ENCODE data around the gene SYNE1.

Gene SYNE1

GRCh38 chr6:152273002-152273401 is 364.2 kb downstream of the SYNE1 start:
- no peak for DNase-seq (ENCODE audit: low spot score)

DNA sequence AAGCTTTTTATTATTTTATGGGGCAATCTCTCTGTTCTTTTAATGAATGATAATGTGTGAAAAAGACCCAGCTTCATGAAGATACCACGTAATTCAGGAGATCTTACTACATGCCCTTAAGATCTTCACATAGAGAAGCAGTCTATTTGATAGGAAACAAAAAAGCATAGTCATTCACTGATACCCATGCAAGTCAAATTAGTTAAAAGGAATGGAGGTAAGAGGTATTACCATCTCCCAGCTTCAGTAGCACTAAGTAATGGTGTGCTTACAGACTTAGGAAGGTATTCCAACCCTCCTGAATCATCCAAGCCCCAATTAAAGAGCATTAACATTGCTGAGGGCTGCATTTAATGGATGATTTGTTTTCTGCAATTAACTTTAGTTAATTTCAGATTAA is 364.7 kb downstream of the SYNE1 start:
- no peak for DNase-seq (ENCODE audit: low spot score)

GRCh38 chr6:152271776-152272464 is 365.2 kb downstream of the SYNE1 start:
- no peak for DNase-seq (ENCODE audit: low spot score)

DNA sequence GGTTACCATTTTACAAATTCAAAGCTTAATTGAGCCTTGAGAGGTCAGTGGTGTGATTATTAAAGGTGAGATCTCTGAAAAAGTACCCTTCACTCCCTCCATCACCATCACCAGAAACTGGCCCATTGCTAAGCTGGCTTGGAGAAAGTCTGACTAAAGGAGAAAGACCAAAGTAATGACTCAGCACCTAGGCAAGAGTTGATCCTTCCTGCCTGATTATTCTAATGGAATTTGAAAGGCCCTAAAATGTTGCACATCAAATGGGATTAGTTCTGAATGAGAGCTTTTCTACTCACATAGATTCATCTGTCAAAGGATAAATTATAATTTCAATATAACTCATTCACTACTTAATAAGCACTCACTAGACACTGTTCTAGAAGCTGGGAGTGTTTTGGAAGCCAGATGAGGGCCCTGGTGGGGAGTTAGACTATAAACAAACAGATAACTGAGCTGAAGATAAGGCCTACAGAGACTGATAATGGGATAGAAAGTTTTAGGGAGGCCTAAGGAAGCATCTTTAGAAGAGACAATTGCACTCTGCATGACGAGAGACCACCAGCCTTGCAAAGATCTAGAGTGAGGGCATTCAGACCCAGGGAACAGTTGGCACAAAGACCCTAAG is 366.7 kb downstream of the SYNE1 start:
- no peak for DNase-seq (ENCODE audit: low spot score)

DNA sequence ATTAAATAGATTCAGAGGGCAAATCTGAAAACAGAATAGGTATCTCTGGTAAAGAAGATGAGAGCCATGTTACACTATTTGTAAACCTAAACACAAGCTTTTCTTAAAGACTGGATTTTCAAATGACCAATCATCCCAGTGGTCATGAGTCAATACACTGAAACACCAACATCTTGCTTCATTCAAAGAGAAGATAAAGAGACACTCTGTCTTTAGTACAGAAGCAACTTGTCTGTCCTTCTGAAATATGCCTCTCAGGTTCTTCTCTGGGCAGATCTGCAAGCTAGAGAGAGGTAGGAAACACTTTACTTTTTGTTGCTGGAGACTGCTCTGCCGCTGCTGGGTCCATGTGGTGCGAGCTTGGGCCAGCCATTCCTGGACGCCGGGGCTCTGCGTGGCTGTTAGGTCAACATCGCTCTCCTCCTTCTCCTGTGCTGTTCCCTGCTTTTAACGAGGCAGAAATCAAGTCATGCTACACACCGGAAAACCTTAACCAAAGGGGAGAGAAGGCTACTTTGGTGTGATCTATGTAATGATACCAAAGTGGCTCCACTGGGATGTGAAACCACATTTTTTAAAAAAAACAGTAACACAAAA is 368.2 kb downstream of the SYNE1 start:
- DNase-seq (ENCODE audit: low spot score), result no peak

DNA sequence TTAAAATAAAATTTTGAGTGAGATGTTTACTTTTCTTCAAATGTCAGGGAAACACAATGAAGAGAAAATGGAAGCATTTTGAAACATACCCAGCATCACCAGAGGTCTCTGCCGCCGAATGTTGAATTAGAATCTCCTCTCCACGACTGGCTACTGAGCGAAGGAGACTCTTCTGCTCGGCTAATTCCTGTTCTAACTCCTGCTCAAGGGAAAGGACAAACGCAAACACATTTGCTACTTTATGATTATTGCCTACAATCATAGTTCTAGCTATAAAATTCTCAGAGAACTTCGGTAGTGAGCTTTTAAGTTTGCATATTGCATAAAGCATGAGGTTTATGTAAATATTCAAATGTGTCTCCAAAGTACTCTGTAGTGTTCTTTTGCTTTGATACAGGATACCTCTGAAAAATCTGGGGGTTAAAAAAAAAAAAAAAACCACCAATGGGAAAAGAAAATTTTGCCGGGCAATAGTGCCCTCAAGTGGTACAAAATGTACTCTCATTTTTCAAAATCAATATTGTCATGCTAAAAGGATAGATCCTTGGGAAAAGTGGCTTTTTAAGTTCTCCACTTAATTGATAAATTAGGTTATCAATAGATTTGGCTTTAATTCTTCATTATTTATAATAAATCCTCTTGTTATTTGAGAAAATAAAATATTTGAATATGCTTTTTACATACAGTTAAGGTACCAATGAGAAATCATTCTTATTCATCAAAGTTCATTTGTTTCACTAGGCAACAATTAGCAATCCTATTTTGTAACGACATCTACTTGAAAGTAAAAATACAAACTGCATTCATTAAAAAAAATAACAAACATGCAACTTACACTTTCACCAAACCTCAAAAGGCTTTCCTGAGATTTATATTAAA is 369.0 kb downstream of the SYNE1 start:
- peak; percentile 27 for DNase-seq (ENCODE audit: low spot score)

- no peak for DNase-seq (ENCODE audit: low spot score)
Measured at GRCh38 chr6:152265651-152266050, 371.5 kb downstream of the SYNE1 start.

GRCh38 chr6:152263582-152263981 is 373.6 kb downstream of the SYNE1 start:
- no peak for DNase-seq (ENCODE audit: low spot score)

DNA sequence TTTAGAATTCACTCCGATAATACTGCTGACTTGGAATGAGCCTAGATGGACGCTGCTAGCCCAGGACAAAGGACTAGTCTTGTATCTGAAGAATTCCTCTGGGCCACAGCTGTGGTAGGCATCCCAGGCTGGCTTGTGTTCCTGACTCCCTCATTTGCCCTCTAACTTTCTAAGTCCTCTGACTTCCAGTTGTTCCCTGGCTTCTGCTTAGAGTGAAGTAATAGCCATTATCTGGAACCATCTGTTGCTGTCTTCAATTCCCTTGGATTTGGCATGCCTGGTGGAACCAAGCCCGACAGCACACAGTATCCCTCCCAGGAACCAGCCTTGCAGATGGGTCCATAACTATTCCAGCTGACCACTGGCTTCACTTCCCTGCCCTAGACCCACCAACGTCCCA is 376.0 kb downstream of the SYNE1 start:
- no peak for DNase-seq (ENCODE audit: low spot score)

DNA sequence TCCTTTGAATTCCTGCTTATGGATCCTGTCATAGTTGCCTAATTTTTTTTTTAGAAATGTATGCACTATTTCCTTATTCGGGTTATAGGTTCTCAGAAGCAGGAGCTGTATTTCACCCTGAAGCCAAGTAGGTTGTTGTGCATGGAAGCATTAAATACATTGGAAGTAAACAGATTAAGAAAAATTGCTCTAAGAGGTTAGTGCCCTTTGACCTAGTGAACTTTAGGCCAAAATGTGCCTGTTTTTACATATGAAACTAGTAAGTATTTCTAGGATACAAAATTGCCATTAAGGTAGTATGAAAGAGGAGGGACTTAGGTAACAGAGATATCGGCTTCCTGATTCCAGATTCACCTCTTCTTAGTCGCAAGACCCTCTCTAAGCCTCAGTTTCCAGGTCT is 377.9 kb downstream of the SYNE1 start:
- no peak for DNase-seq (ENCODE audit: low spot score)

GRCh38 chr6:152257581-152257980 is 379.6 kb downstream of the SYNE1 start:
- no peak for DNase-seq (ENCODE audit: low spot score)

GRCh38 chr6:152250127-152250526 is 387.0 kb downstream of the SYNE1 start:
- DNase-seq (ENCODE audit: low spot score), result no peak

- DNase-seq (ENCODE audit: low spot score), result no peak
Measured at GRCh38 chr6:152248980-152249379, 388.2 kb downstream of the SYNE1 start.

DNA sequence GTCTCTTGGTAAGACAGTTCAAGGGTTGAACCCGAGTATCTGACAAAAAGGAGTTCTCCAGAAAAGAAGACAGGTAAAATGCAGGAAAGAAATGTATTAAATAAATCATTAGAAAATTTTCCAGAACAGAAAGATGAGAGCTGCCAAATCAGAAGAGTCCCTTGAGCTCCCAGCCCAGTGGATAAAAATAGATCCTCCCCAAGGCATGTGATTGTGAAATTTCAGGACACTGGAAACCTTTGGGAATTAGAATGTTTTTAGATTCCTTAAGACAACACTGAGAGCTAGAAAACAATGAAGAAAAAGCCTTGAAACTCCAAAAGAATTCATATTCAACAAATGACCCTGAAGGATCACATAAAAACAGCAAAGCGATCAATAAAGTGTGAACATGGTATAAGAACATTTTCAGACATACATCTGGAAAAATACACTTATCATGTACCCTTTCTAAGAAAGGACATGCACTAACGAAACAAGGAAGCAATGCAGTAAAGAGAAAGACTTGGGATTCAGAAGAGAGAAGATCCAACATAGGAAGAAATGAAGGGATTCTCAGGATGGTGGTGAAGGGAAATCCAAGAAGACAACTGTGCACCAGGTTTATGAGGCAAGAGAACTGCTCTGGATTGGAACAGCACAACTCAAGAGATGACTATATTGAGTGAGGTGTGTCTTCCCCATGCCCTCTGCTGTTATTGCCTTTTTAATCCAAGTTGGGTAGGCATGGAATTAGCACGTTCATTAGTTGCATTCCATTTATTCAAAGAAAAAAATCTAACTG is 390.4 kb downstream of the SYNE1 start:
- no peak for DNase-seq (ENCODE audit: low spot score)

DNA sequence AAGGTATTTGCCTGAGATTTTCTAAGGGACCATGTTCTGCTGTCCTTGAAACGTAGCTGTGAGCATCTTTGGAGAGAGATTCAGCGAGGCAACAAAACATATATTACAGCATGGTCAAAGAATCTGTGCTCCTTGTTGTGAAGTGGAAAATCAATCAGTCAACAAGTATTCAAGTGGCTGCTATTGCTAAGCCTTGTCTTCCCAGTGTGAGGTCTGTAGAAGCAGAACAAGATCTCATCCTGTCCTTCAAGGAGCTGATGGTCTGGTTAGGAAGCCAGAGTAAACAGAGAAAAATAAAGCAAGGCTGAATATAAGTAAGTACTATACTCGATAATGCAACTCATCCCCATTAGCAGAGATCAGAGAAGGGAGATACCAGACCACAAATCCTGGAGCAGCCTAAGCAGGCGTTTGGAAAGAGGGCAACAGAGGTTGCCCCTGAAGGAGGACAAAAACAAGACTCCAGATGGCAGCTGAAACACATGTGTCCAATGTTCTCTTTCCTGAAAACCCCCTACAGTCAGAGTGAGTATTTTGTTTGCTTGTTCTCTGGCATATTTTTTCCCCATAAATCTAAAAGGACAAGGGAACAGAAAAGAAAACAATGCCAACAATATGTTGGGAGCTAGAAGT is 392.0 kb downstream of the SYNE1 start:
- no peak for DNase-seq (ENCODE audit: low spot score)

DNA sequence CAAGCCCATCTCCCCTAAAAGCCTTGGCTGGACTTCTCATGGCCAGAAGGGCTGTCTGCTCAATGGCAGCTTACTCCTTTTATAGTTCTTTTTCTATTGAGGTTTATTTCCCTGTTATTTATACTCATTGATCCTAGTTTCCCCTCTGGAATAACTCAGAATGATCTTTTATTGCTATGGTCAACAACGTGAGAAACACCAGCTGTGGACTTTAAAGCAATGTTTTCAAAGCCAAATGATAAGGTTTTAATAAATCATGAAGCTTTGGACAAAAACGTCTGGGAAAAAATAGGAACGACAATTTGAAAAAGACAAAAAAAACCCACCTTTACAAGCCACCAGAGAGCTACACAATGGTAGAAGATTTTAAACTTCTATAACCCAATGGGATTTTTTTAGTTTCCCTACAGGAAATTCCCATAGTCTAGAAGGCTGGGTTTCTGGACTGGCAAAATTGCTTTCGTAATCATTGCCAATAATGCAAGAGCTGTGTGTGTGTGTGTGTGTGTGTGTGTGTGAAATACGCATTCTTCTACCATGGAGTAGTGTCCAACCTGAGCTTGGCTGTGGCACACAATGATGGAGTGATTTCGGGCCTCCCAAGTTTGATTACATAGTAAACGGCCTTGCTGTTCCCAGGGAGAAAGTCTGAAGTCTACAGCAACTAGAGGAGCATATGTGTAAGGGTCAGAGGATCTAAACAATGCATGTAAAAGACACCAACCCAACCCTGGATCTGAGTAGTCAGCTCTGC is 396.0 kb downstream of the SYNE1 start:
- no peak for DNase-seq (ENCODE audit: low spot score)

DNA sequence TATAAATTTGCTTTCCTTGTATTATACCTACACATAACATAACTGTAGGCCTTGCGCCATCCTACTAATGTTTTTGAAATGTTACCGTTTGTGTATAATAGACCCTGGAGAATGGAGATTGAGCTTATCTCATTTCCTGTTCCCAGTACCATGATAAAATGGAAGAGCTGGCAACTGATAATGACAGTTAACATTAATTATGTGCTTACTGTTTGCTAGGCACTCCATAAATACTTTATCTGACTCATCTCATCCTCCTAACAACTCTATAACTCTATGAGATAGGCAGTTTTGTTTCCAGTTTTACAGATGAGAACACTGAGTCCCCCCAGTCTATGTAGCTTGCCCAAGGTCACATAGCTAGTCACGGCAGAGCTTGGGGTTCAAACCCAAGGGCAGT is 396.7 kb downstream of the SYNE1 start:
- DNase-seq (ENCODE audit: low spot score), result no peak

GRCh38 chr6:152236370-152237097 is 400.6 kb downstream of the SYNE1 start:
- DNase-seq (ENCODE audit: low spot score), result no peak

- DNase-seq (ENCODE audit: low spot score), result peak; percentile 40
Measured at GRCh38 chr6:152233547-152234320, 403.4 kb downstream of the SYNE1 start.

Data from CD4-positive, alpha-beta T cell treated with Interleukin-6 at 100 ng/mL for 8 hours (primary cell).